SH-SY5Y (cell line): ENCODE data around the gene PRDM13.

Experiments
- GATA2 ChIP-seq: IDR thresholded peaks from 2 replicates; pipeline ENCODE4 v1.6.1; 2011; ENCODE audit warnings: mild to moderate bottlenecking, low read depth, low read length
- GATA3 ChIP-seq: IDR thresholded peaks from 2 replicates; pipeline ENCODE4 v1.6.1; 2011; ENCODE audit warnings: low read depth, mild to moderate bottlenecking, low read length, moderate library complexity

DNA sequence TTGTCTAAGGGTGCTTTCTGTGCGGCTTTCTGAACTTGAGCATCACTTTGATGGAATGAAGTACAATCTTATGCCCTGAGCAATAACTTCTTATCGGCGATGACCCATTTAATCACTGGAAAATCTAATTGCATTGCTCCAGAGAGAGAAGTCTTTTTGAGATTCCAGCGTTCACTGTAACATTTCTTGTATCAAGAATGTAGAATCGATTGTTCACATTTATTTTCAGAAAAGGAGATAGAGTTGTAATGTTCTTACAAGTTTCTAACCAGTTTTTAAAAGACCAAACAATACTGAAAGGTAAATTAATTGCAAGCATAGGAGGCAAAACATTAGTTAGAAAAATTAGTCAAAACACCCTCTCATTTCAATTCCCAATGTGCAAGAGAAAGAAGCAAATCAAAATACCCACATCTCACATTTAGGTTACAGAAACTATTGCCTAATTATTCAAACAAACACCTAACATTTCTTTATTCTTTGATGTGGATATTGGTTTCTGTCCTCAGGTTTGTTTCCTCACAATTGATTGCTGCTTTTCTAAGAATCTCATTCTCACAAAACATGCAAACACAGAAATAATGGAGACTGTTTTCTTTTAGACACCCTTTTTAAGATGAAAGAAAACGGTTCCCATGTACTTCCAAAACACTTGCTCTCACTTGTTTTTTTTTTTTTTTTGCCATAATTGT is 14.8 kb upstream of the PRDM13 start:
- TF ChIP-seq GATA2 (no peak), GATA3 (no peak)
